ENCODE data around the gene DPH2. TPM values are rescaled to one million over a fixed set of nuclear protein-coding genes. Genes with fewer than 3 reads are reported as not detected.

The DPH2 gene
- total RNA-seq, 1 donor from 2014 or later: 31.9 TPM

DNA sequence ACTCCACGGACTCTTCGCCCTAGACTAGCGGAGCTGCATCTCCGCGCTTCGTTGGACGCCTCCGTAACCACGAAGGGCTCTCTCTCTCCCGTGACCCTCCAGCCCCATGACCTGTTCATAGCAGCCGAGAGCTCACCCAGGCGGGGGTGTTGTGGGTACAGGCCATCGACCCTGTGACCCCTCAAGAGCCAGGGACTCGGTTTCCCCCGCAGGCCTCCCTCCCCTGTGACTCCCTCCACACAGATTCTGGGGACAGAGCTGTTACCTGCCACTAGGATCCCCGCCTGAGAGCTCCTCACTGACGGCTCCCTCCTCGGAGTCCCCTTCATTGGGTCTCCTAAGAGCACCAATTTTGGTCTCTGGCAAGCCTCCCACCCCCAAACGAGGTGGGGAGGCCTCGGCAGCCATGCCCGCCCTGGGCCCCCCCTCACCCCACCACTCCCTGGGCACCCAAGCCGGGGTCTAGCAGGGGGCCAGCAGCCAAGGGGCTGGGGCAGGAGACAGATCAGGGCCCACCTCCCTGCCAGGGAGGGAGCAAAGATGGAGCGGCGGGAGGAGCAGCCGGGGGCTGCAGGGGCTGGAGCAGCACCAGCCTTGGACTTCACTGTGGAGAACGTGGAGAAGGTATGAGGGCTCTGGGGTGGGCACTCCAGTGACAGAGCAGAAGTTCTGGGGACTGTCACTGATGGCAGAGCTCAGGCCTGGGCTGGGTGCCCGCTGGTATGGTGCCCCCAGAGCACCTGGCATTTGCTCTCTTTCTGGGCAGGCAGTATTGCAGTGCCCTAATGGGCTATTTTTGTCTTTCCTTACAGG is 22.5 kb upstream of the DPH2 start:
- DNase-seq (ENCODE audit: low read depth) (no peak), FAIRE-seq (no peak)
- peaks cover 5% of the 10 kb centered on the region for H3K36me3 ChIP-seq (ENCODE audit: control insufficient read depth, insufficient read depth, low read length)
- no peak for TF ChIP-seq CTCF (IDR thresholded peaks at IDR 0.05; ENCODE audit: insufficient read depth, low read length, severe bottlenecking)
- H3K27me3 ChIP-seq (ENCODE audit: control insufficient read depth, insufficient read depth, low read length): no peaks in the 10 kb centered on the region
- peak overlapping the region; percentile 89 for H3K4me3 ChIP-seq (ENCODE audit: low read depth, low read length)

GRCh38 chr1:43947874-43948437 is 21.9 kb upstream of the DPH2 start:
- DNase-seq (ENCODE audit: low read depth): no peak
- no peak for FAIRE-seq
- H3K36me3 ChIP-seq (ENCODE audit: control insufficient read depth, insufficient read depth, low read length): peaks cover 5% of the 10 kb centered on the region
- H3K4me3 ChIP-seq (ENCODE audit: low read depth, low read length): peak overlapping the region; percentile 89
- no peak for TF ChIP-seq CTCF (IDR thresholded peaks at IDR 0.05; ENCODE audit: insufficient read depth, low read length, severe bottlenecking)
- no peaks in the 10 kb centered on the region for H3K27me3 ChIP-seq (ENCODE audit: control insufficient read depth, insufficient read depth, low read length)

DNA sequence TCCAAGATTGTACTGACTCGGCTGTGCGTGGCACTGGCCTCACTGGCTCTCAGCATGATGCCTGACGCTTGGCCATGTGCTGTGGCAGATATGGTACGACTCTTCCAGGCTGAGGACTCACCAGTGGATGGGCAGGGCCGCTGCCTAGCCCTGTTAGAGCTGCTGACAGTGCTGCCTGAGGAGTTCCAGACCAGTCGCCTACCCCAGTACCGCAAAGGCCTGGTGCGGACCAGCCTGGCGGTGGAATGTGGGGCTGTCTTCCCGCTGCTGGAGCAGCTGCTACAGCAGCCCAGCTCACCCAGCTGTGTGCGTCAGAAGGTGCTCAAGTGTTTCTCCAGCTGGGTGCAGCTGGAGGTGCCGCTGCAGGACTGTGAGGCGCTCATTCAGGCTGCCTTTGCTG is 20.1 kb upstream of the DPH2 start:
- H3K36me3 ChIP-seq (ENCODE audit: control insufficient read depth, insufficient read depth, low read length): peaks cover 7% of the 10 kb centered on the region
- FAIRE-seq: no peak
- TF ChIP-seq CTCF (IDR thresholded peaks at IDR 0.05; ENCODE audit: insufficient read depth, low read length, severe bottlenecking): no peak
- no peak overlapping the region for H3K4me3 ChIP-seq (ENCODE audit: low read depth, low read length)
- DNase-seq (ENCODE audit: low read depth): no peak
- no peaks in the 10 kb centered on the region for H3K27me3 ChIP-seq (ENCODE audit: control insufficient read depth, insufficient read depth, low read length)

GRCh38 chr1:43951021-43951985 is 18.5 kb upstream of the DPH2 start:
- no peak for TF ChIP-seq CTCF (IDR thresholded peaks at IDR 0.05; ENCODE audit: insufficient read depth, low read length, severe bottlenecking)
- DNase-seq (ENCODE audit: low read depth) (peak; percentile 48), FAIRE-seq (peak; percentile 86)
- no peaks in the 10 kb centered on the region for H3K27me3 ChIP-seq (ENCODE audit: control insufficient read depth, insufficient read depth, low read length)
- no peak overlapping the region for H3K4me3 ChIP-seq (ENCODE audit: low read depth, low read length)
- peaks cover 7% of the 10 kb centered on the region for H3K36me3 ChIP-seq (ENCODE audit: control insufficient read depth, insufficient read depth, low read length)

DNA sequence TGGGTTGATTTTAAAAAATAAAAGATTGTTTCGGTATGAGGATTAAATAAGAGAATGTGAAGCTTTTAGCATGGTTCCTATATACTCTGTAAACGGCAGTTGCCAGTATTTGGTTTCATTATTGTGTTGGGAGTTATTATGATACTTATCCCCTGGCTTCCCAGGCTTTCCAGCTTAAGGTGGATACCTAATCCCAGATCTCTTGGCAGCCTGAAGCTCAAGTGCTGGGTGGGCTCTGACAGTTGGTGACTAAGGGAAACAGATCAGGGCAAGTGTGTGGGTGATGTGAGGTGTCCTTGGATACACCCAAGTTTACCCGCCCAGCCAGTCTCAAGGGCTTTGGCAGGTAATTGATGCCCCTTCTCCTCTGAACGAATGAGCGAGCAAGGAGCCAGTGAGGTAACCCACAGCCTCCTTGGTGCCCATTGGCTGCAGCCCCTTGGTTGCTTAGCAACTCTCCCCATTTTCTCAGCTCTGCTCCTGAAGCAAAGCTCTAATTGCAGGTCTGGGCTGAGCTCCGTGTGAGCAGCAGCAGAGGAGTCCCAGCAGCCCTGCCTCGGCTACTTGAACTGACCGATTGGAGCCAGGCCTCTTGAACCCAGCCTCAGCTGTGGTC is 17.0 kb upstream of the DPH2 start:
- no peak overlapping the region for H3K4me3 ChIP-seq (ENCODE audit: low read depth, low read length)
- no peak for FAIRE-seq
- peak; percentile 36 for DNase-seq (ENCODE audit: low read depth)
- H3K36me3 ChIP-seq (ENCODE audit: control insufficient read depth, insufficient read depth, low read length): peaks cover 7% of the 10 kb centered on the region
- no peaks in the 10 kb centered on the region for H3K27me3 ChIP-seq (ENCODE audit: control insufficient read depth, insufficient read depth, low read length)
- no peak for TF ChIP-seq CTCF (IDR thresholded peaks at IDR 0.05; ENCODE audit: insufficient read depth, low read length, severe bottlenecking)
